ENCODE results near the gene NDUFV1. TPM values are rescaled to one million over a fixed set of nuclear protein-coding genes. Genes with fewer than 3 reads are reported as not detected.
"Not testable (repeated sequence)": the region's sequence is repeated elsewhere in the genome, so short reads cannot be mapped to it uniquely, and the experiment has no call there.

Gene NDUFV1
- total and polyA plus RNA-seq, 9 of the 15 experiments (the other 6 are each of a cell fraction or from before 2014, with no cell fraction given) = 10.8 to 423 (median 209) TPM

DNA sequence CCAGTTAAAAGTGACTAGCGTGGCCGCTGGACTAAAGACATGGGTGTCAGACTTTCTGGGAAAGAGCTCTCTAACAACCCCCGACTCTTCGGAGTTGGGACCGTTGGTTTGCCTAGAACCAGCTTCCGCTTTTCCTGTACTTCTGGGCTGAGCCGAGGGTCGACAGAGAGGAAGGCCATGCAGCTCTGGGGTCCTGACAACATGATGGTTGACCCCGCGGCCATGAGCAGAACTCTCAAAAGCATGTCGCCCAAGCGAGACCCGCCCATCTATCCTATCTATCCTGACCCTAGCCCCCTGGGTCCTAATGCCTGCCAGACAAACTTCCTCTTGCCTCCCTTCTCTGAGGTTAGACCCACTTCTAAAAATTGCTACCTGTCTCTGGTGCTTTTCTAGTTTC, 13.9 kb downstream of the NDUFV1 start:
- intact Hi-C loops (cut with micrococcal nuclease); in situ Hi-C loops (cut with MboI); H2AFZ ChIP-seq (ENCODE audit: low read depth, low read length); H3K27me3 ChIP-seq (ENCODE audit: control insufficient read depth in 2 of 2, insufficient read depth in 2 of 2, low read length in 2 of 2); CTCF ChIA-PET (ENCODE audit: low intra/inter-chr PET ratio); H4K20me1 ChIP-seq (replicated peaks; ENCODE audit: control insufficient read depth, insufficient read depth, low read length); BruUV-seq (replicated peaks); H3K9me3 ChIP-seq (replicated peaks; ENCODE audit: control insufficient read depth, insufficient read depth, low read depth, low read length); H3K36me3 ChIP-seq (ENCODE audit: control insufficient read depth, insufficient read depth, low read length); H3K9me1 ChIP-seq (ENCODE audit: control insufficient read depth, insufficient read depth, low read length); TF ChIP-seq TOE1 (CRISPR knock-in tag; IDR thresholded peaks at IDR 0.05; ENCODE audit: borderline replicate concordance, low read depth); NR2C2 (CRISPR knock-in tag; IDR thresholded peaks at IDR 0.05): not testable (repeated sequence)
- TF ChIP-seq SPI1 (IDR thresholded peaks at IDR 0.05; ENCODE audit: borderline replicate concordance, low read depth, low read length) (0 out of 2 replicates have a peak, but pooled peaks have one; percentile 2), TOE1 (IDR thresholded peaks at IDR 0.05; ENCODE audit: borderline replicate concordance) (peak; percentile 56; the same call in 1 of the 2 replicates), CREM (IDR thresholded peaks at IDR 0.05; ENCODE audit: low read depth) (0 out of 2 replicates have a peak, but pooled peaks have one; percentile 13), MXI1 (IDR thresholded peaks at IDR 0.05; ENCODE audit: low read depth, low read length) (0 out of 2 replicates have a peak, but pooled peaks have one; percentile 11), RBFOX2 (IDR thresholded peaks at IDR 0.05; ENCODE audit: low read depth, low read length) (peak; percentile 18; the same call in 1 of the 2 replicates), ZBTB7A (IDR thresholded peaks at IDR 0.05; ENCODE audit: borderline replicate concordance, control insufficient read depth, low read depth, low read length) (peak; percentile 24; the same call in 1 of the 2 replicates), NR2C2 (tag; IDR thresholded peaks at IDR 0.05) (0 out of 2 replicates have a peak, but pooled peaks have one; percentile 27), SAP30 (IDR thresholded peaks at IDR 0.05; ENCODE audit: borderline replicate concordance, insufficient read depth, low read depth, low read length, poor library complexity, severe bottlenecking) (peak; percentile 2), NEUROD1 (IDR thresholded peaks at IDR 0.05; ENCODE audit: borderline replicate concordance, low read depth, low read length, partially characterized antibody) (peak; percentile 32), YY1 (IDR thresholded peaks at IDR 0.05; ENCODE audit: borderline replicate concordance in 1 of 3, control insufficient read depth in 1 of 3, extremely low read depth in 1 of 3, insufficient read depth in 3 of 3, insufficient read length in 1 of 3, insufficient replicate concordance in 2 of 3, low read depth in 1 of 3, low read length in 2 of 3) (peak in 1 of 3 experiments; percentile 51)
- TF ChIP-seq, protein P1, sequence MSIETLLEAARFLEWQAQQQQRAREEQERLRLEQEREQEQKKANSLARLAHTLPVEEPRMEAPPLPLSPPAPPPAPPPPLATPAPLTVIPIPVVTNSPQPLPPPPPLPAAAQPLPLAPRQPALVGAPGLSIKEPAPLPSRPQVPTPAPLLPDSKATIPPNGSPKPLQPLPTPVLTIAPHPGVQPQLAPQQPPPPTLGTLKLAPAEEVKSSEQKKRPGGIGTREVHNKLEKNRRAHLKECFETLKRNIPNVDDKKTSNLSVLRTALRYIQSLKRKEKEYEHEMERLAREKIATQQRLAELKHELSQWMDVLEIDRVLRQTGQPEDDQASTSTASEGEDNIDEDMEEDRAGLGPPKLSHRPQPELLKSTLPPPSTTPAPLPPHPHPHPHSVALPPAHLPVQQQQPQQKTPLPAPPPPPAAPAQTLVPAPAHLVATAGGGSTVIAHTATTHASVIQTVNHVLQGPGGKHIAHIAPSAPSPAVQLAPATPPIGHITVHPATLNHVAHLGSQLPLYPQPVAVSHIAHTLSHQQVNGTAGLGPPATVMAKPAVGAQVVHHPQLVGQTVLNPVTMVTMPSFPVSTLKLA (conservative IDR thresholded peaks at IDR 0.05) = peak in 1 of 2 experiments; percentile 13; a peak in 1 of 4 replicates
- TF ChIP-seq, protein P2, sequence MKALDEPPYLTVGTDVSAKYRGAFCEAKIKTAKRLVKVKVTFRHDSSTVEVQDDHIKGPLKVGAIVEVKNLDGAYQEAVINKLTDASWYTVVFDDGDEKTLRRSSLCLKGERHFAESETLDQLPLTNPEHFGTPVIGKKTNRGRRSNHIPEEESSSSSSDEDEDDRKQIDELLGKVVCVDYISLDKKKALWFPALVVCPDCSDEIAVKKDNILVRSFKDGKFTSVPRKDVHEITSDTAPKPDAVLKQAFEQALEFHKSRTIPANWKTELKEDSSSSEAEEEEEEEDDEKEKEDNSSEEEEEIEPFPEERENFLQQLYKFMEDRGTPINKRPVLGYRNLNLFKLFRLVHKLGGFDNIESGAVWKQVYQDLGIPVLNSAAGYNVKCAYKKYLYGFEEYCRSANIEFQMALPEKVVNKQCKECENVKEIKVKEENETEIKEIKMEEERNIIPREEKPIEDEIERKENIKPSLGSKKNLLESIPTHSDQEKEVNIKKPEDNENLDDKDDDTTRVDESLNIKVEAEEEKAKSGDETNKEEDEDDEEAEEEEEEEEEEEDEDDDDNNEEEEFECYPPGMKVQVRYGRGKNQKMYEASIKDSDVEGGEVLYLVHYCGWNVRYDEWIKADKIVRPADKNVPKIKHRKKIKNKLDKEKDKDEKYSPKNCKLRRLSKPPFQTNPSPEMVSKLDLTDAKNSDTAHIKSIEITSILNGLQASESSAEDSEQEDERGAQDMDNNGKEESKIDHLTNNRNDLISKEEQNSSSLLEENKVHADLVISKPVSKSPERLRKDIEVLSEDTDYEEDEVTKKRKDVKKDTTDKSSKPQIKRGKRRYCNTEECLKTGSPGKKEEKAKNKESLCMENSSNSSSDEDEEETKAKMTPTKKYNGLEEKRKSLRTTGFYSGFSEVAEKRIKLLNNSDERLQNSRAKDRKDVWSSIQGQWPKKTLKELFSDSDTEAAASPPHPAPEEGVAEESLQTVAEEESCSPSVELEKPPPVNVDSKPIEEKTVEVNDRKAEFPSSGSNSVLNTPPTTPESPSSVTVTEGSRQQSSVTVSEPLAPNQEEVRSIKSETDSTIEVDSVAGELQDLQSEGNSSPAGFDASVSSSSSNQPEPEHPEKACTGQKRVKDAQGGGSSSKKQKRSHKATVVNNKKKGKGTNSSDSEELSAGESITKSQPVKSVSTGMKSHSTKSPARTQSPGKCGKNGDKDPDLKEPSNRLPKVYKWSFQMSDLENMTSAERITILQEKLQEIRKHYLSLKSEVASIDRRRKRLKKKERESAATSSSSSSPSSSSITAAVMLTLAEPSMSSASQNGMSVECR (CRISPR knock-in tag; IDR thresholded peaks at IDR 0.05) = peak; percentile 63; the same call in 1 of the 2 replicates
- 27% methylated on average over 13 of the region's 13 CpGs for WGBS (ENCODE audit: insufficient coverage, low coverage, missing lambda C conversion rate)
- H3K4me3 ChIP-seq = peak overlapping the region; percentile 48
- H3K4me2 ChIP-seq (ENCODE audit: insufficient read depth, low read length) = peak overlapping the region; percentile 79
- peaks cover 3 to 15% of the 10 kb centered on the region in 2 experiments; a peak in 3 of 5 replicates for H3K4me1 ChIP-seq (replicated peaks in 1 of 2; ENCODE audit: control insufficient read depth in 2 of 2, insufficient read depth in 2 of 2, low read length in 2 of 2)
- DNase-seq (ENCODE audit: extremely low read depth in 1 of 4, low spot score in 3 of 4) (peak in 1 of 4 experiments; percentile 71), FAIRE-seq (peak; percentile 44), ATAC-seq (peak; percentile 56; the same call in 2 of the 3 replicates)
- POLR2A ChIA-PET = interaction anchor here (0.6 to 2.4 kb wide), 4 partner anchors 8 to 78 kb away, joined by 3 to 16 read pairs (median 4); partner anchors contain the start of genes GSTP1 and NUDT8
- peak overlapping the region; percentile 62 for H3K27ac ChIP-seq (ENCODE audit: extremely low read depth, low read depth, low read length)
- H3K79me2 ChIP-seq (ENCODE audit: control insufficient read depth, insufficient read depth, low read length) = peaks cover 19% of the 10 kb centered on the region
- H3K9ac ChIP-seq (ENCODE audit: insufficient read depth in 1 of 2, low read depth in 2 of 2, low read length in 2 of 2) = peak overlapping the region; percentile 57 to 81; a peak in 3 of 4 replicates
